Right hindlimb (tissue), 1 donor: ENCODE results near the gene POLR2L.

Experiments
- DNase-seq: peaks from one replicate; pipeline ENCODE4 v3.0.0-alpha.2; 2018

POLR2L gene

DNA sequence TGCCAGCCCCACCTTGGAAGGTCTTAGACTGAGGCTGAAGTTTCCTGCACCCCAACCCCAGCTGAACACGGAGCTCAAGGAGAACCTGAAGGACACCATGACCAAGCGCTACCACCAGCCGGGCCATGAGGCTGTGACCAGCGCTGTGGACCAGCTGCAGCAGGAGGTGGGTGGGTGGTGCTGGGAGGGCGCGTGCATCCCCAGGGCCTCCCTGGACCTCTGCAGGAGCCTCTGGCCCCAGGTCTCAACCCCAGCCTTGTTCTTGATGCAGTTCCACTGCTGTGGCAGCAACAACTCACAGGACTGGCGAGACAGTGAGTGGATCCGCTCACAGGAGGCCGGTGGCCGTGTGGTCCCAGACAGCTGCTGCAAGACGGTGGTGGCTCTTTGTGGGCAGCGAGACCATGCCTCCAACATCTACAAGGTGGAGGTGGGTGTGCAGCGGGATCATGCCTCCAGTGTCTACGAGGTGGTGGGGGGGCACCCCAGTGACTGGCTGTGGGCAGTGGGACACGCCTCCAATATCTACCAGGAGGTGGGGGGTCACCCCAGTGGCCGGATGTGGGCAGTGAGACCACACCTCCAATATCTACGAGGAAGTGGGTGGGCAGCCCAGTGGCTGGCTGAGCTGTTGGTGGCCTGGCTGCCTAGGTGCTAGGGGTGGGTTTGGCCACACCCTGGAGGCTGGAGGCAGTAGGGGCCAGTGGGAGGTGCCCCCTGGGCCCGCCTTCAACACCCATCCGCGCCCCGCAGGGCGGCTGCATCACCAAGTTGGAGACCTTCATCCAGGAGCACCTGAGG lies 4.9 kb downstream of the POLR2L start:
- no peak for DNase-seq

DNA sequence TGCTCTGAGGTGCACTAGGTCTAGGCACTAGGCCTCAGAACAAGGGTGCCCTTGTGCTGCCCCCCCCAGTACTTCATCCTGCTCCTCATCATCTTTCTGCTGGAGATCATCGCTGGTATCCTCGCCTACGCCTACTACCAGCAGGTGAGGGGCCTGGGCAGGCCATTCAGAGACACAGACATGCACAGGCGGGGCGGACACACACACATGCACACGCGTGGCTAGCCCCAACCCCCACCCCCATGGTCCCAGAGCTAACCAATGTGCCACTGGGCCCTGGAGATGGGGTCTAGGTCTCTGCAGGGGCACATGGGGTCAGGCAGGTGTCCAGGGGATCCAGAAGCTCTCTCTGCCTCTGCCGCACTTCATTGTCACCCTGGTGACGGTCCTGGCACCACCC lies 5.6 kb downstream of the POLR2L start:
- DNase-seq: no peak

DNA sequence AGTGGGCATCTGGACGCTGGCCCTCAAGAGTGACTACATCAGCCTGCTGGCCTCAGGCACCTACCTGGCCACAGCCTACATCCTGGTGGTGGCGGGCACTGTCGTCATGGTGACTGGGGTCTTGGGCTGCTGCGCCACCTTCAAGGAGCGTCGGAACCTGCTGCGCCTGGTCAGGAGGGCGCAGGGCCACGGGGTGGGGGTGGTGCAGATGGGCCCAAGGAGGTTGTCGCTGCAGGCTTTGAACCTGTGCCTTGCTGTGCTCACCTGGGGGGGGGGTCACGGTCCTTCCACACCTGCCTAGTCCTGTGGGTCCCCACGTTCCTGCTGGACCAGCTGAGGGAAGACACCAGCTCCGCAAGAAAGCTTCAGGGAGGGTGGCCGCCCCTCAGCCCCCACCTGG lies 6.1 kb downstream of the POLR2L start:
- DNase-seq: no peak

DNA sequence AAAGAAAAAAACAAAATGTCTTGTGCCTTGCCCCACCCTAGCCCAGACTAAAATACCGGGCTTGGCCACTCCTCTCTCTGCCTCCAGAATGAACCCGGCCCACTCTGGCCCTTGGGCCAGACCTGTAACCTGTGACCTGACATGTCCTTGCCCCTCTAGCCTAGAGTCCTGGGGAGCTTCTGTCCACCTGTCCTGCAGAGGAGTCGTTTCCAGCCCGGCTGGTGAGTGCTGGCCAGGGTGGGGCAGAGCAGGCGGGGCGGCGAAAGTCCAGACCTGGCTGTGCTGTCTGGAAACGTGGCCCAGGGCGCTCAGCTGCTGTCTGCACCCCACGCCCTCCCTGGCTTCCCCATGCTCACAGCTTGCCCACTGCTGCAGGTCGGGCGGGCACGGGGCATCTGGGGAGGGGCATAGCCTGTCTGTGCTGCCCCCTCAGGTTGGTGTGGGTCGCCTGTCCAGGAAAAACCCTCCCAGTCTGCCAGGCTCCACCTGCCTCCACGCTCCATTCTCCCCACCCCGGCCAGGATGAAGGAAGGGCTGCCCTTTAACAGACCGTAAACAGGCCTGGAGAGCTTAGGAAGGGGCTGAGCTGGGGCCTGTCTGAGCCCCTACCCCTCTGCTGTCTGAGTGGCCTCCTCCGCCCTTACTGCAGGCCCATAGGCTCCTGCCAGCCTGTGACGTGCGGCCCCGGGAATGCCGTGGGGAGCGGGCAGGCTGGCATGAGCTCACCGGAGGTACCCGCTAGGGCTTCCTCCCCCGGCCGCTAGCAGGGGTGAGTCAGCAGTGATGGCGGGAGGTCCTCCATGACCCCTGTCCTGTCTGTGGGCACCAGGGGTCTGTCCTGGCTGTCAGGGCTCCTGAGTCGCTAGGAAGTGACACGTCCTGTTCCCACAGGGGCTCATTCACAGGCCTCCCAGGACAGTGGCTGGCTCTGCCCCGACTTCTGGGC lies 7.7 kb downstream of the POLR2L start:
- no peak for DNase-seq

DNA sequence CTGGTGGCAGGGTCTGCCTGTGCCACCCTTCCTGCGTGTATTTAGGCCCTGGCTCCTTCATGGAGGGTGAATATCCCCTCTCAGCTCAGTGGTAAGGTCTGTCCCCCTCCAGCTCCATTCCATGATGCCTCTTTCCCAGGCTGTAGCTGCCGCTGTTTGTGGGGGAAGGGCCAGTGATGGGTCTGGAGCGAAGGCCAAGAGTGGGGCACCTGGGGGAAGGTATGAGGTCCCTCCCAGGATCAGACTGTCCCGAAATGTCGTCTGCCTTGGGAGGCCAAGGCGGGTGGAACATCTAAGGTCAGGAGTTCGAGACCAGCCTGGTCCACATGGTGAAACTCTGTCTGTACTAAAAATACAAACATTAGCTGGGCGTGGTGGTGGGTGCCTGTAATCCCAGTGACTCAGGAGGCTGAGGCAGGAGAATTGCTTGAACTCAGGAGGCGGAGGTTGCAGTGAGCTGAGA lies 8.4 kb downstream of the POLR2L start:
- DNase-seq: no peak

DNA sequence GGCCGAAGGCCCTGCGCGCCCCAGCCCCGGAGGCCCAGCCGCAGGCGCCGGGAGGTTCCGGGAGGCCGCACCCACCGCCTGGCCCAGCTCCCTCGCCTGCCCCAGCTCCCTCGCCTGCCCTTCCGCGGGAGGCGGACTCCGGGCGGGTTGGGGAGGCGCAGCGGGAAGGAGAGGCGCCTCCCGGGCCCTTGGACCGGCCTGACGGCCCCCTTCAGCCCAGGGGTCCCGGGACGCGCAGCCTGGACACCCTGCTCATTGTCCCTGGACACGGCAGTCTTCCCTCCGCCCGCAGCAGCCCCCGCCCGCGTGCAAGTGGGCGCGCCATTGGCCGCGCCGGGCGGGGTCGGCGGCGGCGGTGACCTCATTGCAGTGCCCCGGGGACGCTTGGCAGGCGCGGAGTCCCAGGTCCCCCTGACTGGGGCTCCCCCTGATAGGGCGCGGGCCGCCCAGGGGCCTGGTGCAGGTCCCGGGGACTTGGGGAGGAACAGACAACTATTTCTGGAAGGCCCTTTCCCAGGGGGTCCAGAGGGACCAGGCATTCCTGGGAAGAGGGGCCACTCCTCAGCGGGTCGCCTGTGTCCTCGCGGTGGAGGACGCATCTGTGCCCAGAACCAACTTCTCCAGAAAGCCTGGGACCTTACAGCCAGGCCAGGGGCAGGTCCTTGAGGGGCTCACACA lies 9.1 kb downstream of the POLR2L start:
- DNase-seq: no peak

DNA sequence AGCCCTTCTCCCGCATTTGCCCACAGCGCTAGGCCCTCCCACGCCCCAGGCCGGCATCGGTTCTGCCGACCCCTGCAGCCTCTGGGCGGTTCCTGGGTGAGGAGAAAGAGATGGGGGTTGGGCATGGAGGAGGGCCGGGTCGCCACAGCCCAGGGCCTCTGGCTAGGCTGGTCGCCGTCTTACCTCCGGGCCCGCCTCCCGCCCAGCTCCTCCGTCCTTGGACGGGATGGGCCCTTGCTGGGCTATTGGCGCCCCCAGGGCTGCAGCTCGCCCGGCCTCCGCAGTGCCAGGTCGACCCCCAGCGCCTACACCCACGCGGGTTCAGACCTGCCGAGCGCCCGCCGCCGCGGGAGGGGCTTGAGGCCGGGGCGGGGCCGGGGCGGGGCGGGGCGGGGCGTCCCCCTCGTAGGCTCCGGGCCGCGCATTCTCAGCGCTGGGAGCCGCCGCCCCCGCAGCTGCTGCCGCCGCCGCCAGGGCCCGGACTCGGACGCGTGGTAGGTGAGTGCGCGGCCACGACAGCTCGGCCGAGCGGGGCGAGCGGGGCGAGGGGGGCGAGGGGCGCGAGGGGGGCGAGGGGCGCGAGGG lies 9.7 kb downstream of the POLR2L start, which contains the start of gene CD151:
TSS of gene CD151 (plus strand) at position 424 of the 585 bp plus-strand sequence. CDS start 3,118 bp downstream, outside the sequence.
- DNase-seq: peak; percentile 83

DNA sequence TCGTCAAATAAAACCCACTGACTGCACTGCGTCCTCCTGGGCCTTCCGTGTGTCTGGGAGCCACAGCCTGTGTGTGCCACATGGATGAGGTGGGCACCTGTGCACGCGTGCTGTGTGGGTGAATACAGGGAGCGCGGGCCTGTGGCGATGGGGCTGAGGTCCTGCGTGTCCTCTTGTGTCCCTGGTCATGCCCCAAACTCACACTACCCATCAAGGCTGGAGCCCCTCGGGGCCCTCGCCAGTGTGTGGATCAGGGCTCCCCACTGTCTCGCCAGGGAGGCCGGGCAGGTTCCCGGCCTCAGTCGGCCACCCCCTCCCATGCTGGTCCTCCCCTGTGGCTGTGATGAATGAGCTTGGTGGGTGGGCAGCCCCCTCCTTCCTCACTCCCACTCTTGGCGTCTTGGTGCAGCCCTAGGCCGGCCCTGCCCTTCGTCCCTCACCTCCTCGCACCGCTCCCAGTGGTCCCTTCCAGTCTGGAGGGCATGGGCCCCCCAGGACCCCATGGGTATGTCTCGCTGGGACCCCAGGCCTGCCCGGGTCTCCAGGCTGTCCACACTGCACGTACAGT lies 10.3 kb downstream of the POLR2L start:
- DNase-seq: no peak

DNA sequence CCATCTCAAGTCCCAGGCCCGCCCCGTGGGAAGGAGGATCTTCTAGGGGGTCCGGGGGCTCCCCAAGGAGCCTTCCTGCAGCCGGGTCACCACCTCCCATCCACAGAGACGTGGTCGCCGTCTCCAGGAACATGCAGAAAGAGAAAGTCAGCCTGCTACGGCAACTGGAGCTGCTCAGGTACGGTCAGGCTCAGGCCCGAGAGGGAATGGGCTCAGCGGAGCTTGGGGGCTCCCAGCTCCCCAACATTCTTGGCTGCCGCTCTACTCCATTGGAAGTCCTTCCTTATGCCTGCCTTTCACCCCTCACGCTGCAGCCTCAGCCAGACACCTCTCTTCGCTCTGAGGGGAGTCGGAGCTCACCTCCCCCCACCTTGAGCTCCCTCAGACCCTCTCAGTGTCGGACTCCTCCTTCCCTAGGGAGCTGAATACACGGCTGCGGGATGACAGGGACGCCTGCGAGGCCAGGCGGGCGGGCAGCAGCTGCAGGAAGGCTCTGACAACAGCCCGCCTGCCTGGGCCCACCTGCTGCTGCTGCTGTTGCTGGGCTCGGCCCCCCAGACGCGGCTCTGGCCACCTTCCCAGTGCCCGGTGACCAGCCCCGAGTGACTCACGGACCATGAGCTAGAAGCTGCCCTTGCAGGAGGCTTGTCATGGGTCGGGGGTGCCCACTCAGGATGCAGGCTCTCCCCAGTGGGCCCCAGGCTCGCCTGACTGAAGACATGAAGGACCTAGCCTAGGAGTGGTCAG lies 11.0 kb downstream of the POLR2L start:
- peak; percentile 73 for DNase-seq

DNA sequence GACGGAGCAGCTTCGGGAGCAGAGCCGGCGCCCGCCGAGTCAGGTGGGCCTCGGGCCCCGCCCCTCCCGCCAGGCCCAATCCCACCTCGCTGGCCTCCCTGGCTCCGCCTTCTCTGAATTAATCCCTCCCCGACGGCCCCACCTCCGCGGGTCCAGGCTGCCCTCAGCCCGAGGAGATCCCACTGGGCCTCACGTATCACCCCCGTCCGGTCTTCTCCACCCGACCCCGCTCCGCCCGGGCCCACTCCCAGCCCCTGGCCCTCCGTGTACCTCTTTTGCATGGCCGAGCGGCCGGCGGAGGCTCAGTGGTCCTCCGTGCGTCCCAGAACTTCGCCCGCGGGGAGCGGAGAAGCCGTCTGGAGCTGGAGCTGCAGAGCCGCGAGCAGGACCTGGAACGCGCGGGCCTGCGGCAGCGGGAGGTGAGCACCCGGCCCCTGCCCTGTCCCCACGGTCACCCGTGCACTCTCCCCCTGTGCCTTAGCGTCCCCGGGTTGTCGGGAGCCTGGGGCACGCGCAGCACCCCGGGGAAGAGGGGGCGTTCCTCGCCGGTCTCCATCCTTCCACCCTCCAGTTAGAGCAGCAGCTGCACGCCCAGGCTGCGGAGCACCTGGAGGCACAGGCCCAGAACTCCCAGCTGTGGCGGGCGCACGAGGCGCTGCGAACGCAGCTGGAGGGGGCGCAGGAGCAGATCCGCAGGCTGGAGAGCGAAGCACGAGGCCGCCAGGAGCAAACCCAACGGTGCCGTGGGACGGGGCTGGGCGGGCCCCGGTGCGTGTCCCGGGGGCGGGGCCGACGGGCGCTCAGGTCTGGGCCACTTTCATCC lies 11.8 kb downstream of the POLR2L start:
- peak; percentile 84 for DNase-seq

DNA sequence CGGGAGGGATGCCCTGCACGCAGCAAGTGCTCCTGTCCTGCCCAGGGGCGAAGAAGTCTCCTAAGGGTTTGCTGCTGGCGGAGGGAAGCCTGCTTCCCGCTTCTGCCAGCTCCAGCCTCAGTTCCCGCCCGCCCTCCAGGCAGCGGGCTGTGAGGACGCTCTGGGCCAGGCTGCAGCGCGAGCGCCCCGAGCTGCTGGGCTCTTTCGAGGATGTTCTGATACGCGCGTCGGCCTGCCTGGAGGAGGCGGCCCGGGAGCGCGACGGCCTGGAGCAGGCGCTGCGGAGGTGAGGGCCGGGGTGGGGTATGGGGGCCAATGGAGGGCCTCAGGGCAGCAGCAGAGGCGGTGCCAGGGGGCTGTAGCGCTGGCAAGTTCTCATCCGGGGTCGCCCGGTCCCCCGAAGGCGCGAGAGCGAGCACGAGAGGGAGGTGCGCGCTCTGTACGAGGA lies 12.5 kb downstream of the POLR2L start:
- no peak for DNase-seq

DNA sequence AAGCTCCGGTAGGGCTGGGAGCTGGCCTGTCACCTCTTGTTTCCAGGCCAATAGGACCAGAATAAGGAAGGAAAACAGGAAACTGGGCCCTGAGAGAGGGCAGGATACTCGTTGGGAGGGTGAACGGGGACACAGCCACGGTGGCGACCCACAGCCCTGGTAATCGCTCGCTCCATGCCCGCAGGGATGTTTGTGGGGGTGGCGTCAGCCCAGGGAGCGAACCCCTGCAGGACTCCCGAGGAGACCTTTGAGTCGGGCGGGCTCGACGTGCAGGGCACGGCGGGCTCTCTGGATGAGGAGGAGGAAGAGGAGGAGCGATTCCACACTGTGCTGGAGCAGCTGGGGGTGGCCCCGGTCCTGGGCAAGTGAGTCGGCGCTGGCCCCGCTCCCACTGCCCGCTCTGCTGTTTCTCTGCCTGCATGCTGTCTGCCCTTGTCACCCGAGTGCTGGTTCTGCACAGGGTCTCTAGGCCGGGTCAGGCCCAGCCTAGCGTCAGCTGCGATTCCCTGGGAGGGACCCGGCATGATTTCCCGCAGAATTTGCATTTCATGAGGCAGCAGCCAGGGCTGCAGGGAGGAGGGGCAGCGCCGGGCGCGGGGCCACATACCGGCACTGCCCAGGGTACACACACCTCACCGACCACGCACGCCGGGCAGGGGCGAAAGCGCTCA lies 13.0 kb downstream of the POLR2L start:
- DNase-seq: no peak

DNA sequence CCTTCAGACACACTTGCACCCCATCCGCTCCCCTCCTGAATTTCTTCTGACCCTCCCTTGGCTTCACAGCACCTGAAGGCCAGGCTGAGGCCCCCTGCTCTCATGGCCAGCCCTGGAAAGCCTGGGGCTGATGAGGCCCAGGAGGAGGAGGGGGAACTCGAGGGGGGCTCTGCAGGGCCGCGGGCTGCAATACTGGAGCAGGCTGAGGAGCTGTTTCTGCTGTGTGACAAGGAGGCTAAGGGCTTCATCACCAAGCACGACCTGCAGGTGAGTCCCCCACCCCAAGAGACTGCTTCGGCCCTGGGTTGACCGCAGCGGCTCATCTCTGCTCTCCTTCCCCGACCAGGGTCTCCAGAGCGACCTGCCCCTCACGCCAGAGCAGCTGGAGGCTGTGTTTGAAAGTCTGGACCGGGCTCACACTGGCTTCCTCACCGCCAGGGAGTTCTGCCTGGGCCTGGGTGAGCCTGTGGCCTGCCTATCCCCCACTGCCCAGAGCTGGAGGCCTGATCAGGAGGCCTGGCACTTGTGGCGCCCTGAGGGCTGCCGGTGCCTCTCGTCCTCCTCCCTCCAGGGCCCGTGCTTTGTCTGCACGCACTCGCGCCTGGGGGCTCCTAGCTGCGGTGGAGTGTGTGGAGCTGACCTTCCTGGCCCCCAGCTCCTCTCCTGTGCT lies 13.7 kb downstream of the POLR2L start:
- DNase-seq: peak; percentile 61

DNA sequence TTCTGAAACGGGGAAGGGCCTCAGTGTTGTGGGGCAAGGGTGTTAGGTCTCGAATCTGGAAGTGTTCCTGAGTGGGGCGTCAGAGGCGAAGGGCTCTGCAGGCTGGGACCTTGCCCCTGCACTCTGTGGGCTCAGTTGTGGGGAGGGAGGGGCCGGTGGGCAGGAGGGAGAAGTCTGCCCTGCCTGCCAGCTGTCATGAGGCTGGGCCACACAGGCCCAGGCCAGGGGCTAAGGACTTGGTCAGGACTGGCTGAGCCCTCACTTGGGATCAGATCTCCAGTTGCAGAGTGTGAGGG lies 14.5 kb downstream of the POLR2L start, which contains the start of gene CRACR2B:
TSS of gene CRACR2B (plus strand) at position 23 of the 296 bp plus-strand sequence. CDS start 689 bp downstream, outside the sequence.
- no peak for DNase-seq

DNA sequence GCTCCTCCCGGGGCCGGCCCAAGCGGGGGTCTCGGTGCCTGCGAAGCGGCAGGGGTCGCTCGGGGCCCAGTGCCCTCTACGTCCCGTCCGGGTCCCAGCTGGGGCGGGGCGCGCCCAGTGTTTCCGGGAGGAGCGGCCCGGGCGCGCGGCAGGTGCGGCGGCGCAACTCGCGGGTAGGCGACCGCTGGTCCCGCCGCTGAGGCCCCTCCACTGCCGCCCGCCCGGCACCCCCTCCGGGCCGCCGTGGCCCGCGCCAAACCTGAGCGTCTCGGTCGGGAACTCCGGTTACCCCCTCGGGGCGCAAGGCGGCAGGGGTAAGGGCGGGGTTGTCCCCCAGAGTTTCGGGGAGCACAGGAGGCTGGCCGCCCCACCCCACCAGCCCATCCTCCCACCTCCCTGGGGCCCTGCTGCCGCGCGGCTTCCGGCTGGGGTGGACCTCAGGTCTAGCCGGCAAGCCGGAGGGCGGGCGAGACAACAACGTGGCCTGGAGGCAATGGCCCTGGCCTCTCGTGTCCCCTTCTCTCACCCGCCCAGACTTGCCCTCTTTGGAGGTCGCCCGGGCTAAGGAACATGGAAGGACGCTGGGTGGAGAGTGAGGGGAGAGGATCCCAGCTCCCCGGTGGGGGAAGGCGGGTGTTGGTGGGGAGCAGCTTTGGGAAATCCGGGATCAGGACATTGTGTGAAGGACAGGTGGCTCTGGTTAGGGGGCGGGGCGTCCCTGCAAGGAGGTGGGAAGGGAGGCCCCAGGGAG lies 15.0 kb downstream of the POLR2L start:
- DNase-seq: no peak

DNA sequence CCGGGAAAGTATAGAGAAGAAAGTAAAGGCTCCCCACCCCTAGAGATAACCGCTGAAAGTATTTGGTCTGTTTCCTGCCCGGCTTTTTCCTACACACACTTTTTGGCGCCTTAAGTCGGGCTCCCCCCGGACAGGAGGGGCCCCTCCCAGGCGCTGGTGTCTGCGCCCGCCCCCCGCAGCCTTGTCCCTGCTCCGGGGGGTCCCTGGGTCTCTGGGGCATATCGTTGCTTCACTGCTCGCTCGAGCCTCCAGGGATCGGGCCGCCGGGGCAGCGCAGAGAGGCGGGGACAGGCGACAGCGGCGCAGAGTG lies 15.5 kb downstream of the POLR2L start:
- no peak for DNase-seq

DNA sequence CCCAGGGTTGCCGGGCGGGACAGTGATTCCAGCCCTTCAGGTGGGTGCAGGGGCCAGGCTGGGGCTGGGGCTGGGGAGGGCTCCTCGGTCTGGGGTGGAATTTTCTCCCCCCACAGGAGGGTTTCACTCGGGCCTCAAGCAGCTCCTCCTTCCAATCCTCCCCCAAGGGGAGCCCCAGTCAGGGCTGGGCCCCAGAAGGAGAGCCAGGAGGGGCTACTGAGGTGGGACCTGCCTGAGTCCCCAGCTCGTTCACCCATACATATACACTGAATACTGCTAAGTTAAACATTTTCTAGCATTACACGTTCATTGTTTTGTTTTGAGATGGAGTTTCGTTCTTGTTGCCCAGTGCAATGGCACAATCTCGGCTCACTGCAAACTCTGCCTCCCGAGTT lies 16.1 kb downstream of the POLR2L start:
- no peak for DNase-seq

DNA sequence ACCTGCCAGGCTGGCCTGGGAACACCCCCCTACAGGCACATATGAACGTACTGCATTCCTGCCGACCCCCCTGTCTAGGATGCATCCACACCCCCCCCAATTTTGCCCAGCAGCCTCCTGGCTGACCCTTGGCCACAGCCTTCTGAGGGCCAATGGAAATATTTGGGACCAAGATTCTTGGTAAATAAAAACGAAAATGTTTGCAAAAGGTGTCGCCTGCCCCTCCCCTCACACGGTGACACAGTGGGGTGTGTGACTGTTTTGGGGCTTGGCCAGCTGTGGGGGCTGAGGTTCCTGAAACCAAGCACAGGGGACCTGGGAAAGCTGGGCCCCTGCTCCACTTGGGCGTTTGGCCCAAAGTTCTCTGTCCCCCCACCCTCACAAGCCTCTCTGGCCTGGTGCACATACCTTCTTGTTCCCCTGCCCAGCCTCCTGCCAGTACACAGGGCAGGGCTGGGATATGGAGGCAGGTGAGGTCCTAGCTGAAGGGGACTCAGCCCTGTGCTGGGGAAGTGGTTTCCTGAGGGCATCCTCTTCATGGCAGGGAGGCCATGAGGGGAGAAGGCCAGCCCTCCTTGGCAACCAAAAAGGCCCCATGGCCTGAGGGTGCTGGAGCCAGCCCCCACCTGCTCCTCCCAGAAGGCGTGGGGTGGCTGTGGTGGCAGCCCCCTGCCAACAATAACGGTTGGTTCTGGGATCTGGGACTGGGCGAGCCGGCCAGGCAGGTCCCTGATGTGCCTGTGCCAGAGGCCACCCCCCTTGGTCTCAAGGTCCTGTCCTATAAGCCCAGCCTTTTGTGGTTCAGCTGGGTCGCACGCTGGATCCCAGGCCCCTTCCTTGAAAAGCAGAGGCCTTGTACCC lies 16.7 kb downstream of the POLR2L start:
- DNase-seq: no peak
